Brain microvascular endothelial cell (primary cell): ENCODE measurements around the gene SMAD7.

ENCODE experiments used
- DNase-seq: peaks from one replicate; pipeline ENCODE4 v3.0.0-alpha.2; 2020
- H3K27ac ChIP-seq: fragments of 250-450 bp; sonication (Bioruptor Pico); 2 replicates; pipeline ENCODE4 v1.5.1; 2020; ENCODE audit warnings: mild to moderate bottlenecking, moderate library complexity
- H3K27me3 ChIP-seq: fragments of 250-450 bp; sonication (Bioruptor Pico); replicated peaks from 2 replicates; pipeline ENCODE4 v1.5.1; 2020; ENCODE audit warnings: mild to moderate bottlenecking
- H3K36me3 ChIP-seq: fragments of 250-450 bp; sonication (Bioruptor Pico); replicated peaks from 2 replicates; pipeline ENCODE4 v1.5.1; 2020; ENCODE audit warnings: mild to moderate bottlenecking
- H3K4me3 ChIP-seq: 2 replicates; pipeline ENCODE4 v1.5.1; 2011; ENCODE audit warnings: low read depth, mild to moderate bottlenecking, control low read depth, low read length, moderate library complexity
- CTCF ChIP-seq: IDR thresholded peaks from 2 replicates; pipeline ENCODE4 v1.5.1; 2011; ENCODE audit warnings: low read depth, mild to moderate bottlenecking, moderate library complexity, low read length, control low read depth, inconsistent platforms; ENCODE audit errors: missing control alignments
- in situ Hi-C: cut with HindIII; loops from 2 replicates; pipeline ENCODE4 v1.10.0; 2017; ENCODE audit warnings: low sequenced_read_pairs, low pct_ligation_motif_present

SMAD7 gene

GRCh38 chr18:48946329-48946835 is 4.4 kb downstream of the SMAD7 start:
- no peak for DNase-seq
- H3K27ac ChIP-seq, result no peak overlapping the region
- no peak for TF ChIP-seq CTCF
- in situ Hi-C loops, result no loop called here
- H3K4me3 ChIP-seq, result peak overlapping the region; percentile 91
- H3K27me3 ChIP-seq, result no peaks in the 10 kb centered on the region
- peaks cover 69% of the 10 kb centered on the region for H3K36me3 ChIP-seq

- Histone ChIP-seq H3K27me3 (no peaks in the 10 kb centered on the region), H3K36me3 (peaks cover 74% of the 10 kb centered on the region), H3K4me3 (peak overlapping the region; percentile 91), H3K27ac (no peak overlapping the region)
- TF ChIP-seq CTCF, result no peak
- in situ Hi-C loops, result no loop called here
- DNase-seq, result no peak
These were observed 4.9 kb downstream of the SMAD7 start for GRCh38 chr18:48945953-48946217.

- H3K27ac ChIP-seq, result no peak overlapping the region
- DNase-seq, result no peak
- no peak for TF ChIP-seq CTCF
- H3K4me3 ChIP-seq, result no peak overlapping the region
- H3K36me3 ChIP-seq, result peaks cover 79% of the 10 kb centered on the region
- no peaks in the 10 kb centered on the region for H3K27me3 ChIP-seq
- in situ Hi-C loops, result no loop called here
These were observed 6.1 kb downstream of the SMAD7 start for GRCh38 chr18:48944634-48945033.

- no peak for TF ChIP-seq CTCF
- Histone ChIP-seq H3K27ac (no peak overlapping the region), H3K27me3 (no peaks in the 10 kb centered on the region), H3K4me3 (no peak overlapping the region), H3K36me3 (peaks cover 72% of the 10 kb centered on the region)
- DNase-seq, result no peak
- in situ Hi-C loops, result no loop called here
These were observed 6.8 kb downstream of the SMAD7 start for GRCh38 chr18:48943736-48944527.

- no peaks in the 10 kb centered on the region for H3K27me3 ChIP-seq
- in situ Hi-C loops, result no loop called here
- H3K4me3 ChIP-seq, result peak overlapping the region; percentile 12
- peak overlapping the region; percentile 78 for H3K27ac ChIP-seq
- DNase-seq, result no peak
- H3K36me3 ChIP-seq, result peaks cover 67% of the 10 kb centered on the region
- TF ChIP-seq CTCF, result no peak
These were observed 7.4 kb downstream of the SMAD7 start for GRCh38 chr18:48943333-48943732.

GRCh38 chr18:48942554-48943261 is 8.1 kb downstream of the SMAD7 start:
- TF ChIP-seq CTCF, result no peak
- in situ Hi-C loops, result no loop called here
- peak overlapping the region; percentile 27 for H3K4me3 ChIP-seq

More at GRCh38 chr18:48942554-48943261, 8.1 kb downstream of the SMAD7 start:
- H3K36me3 ChIP-seq, result peaks cover 61% of the 10 kb centered on the region
- no peaks in the 10 kb centered on the region for H3K27me3 ChIP-seq
- H3K27ac ChIP-seq, result peak overlapping the region; percentile 78
- DNase-seq, result peak; percentile 97
